Kidney capillary endothelial cell (primary cell): ENCODE measurements around the gene FCGR2B.
"Not testable (repeated sequence)": the region's sequence is repeated elsewhere in the genome, so short reads cannot be mapped to it uniquely, and the experiment has no call there.

Experiments
- DNase-seq: peaks from one replicate; pipeline ENCODE4 v3.0.0-alpha.2; 2018; ENCODE audit warnings: low spot score

Gene FCGR2B

GRCh38 chr1:161662684-161663339, at the start of gene FCGR2B:
TSS of gene FCGR2B (plus strand) at chr1:161663143. CDS start at chr1:161663242, 99 bp downstream.
- DNase-seq, result not testable (repeated sequence)

- not testable (repeated sequence) for DNase-seq
Measured at GRCh38 chr1:161616417-161616816, 46.5 kb upstream of the FCGR2B start.

- DNase-seq, result not testable (repeated sequence)
Measured at GRCh38 chr1:161618517-161618916, 44.4 kb upstream of the FCGR2B start.

GRCh38 chr1:161620399-161620798, 42.5 kb upstream of the FCGR2B start:
- DNase-seq, result not testable (repeated sequence)

GRCh38 chr1:161621181-161622000, 41.6 kb upstream of the FCGR2B start:
- peak; percentile 91 for DNase-seq

- DNase-seq, result peak; percentile 7
Measured at GRCh38 chr1:161622054-161622453, 40.9 kb upstream of the FCGR2B start.

- DNase-seq, result not testable (repeated sequence)
Measured at GRCh38 chr1:161623401-161624051, 39.4 kb upstream of the FCGR2B start.

GRCh38 chr1:161624605-161625004, 38.3 kb upstream of the FCGR2B start:
- DNase-seq, result not testable (repeated sequence)

- not testable (repeated sequence) for DNase-seq
Measured at GRCh38 chr1:161626445-161627146, 36.3 kb upstream of the FCGR2B start.

- DNase-seq, result not testable (repeated sequence)
Measured at GRCh38 chr1:161630128-161630742, 32.7 kb upstream of the FCGR2B start.

GRCh38 chr1:161631076-161631475, 31.9 kb upstream of the FCGR2B start, which contains the start of gene FCGR3B:
TSS of gene FCGR3B (minus strand) at chr1:161631176. CDS start at chr1:161631094, 82 bp downstream.
- DNase-seq, result no peak

GRCh38 chr1:161634993-161635392, 27.9 kb upstream of the FCGR2B start:
- not testable (repeated sequence) for DNase-seq

- DNase-seq, result not testable (repeated sequence)
Measured at GRCh38 chr1:161636189-161636782, 26.7 kb upstream of the FCGR2B start.

- DNase-seq, result not testable (repeated sequence)
Measured at GRCh38 chr1:161636976-161637375, 26.0 kb upstream of the FCGR2B start.

- not testable (repeated sequence) for DNase-seq
Measured at GRCh38 chr1:161638251-161638993, 24.5 kb upstream of the FCGR2B start.

- DNase-seq, result not testable (repeated sequence)
Measured at GRCh38 chr1:161639203-161639602, 23.7 kb upstream of the FCGR2B start.

- DNase-seq, result not testable (repeated sequence)
Measured at GRCh38 chr1:161642697-161643096, 20.2 kb upstream of the FCGR2B start.

GRCh38 chr1:161643481-161644208, 19.3 kb upstream of the FCGR2B start:
- not testable (repeated sequence) for DNase-seq

- DNase-seq, result not testable (repeated sequence)
Measured at GRCh38 chr1:161644855-161645254, 18.1 kb upstream of the FCGR2B start.
